ENCODE results near the gene RIMBP2.

RIMBP2 gene

GRCh38 chr12:130537051-130537450 lies 179.0 kb downstream of the RIMBP2 start:
- no peak for DNase-seq (ENCODE audit: low read depth)

- no peak for DNase-seq (ENCODE audit: low read depth)
Observed at GRCh38 chr12:130530429-130530828, 185.7 kb downstream of the RIMBP2 start.

GRCh38 chr12:130529781-130530180 lies 186.3 kb downstream of the RIMBP2 start:
- no peak for DNase-seq (ENCODE audit: low read depth)

GRCh38 chr12:130527239-130527638 lies 188.9 kb downstream of the RIMBP2 start:
- no peak for DNase-seq (ENCODE audit: low read depth)

GRCh38 chr12:130526813-130527212 lies 189.3 kb downstream of the RIMBP2 start:
- DNase-seq (ENCODE audit: low read depth): no peak

GRCh38 chr12:130525384-130526172 lies 190.5 kb downstream of the RIMBP2 start:
- DNase-seq (ENCODE audit: low read depth): no peak

- no peak for DNase-seq (ENCODE audit: low read depth)
Observed at GRCh38 chr12:130524759-130525158, 191.3 kb downstream of the RIMBP2 start.

GRCh38 chr12:130523863-130524614 lies 192.1 kb downstream of the RIMBP2 start:
- no peak for DNase-seq (ENCODE audit: low read depth)

- DNase-seq (ENCODE audit: low read depth): no peak
Observed at GRCh38 chr12:130523208-130523607, 192.9 kb downstream of the RIMBP2 start.

- DNase-seq (ENCODE audit: low read depth): no peak
Observed at GRCh38 chr12:130522244-130522834, 193.8 kb downstream of the RIMBP2 start.

- DNase-seq (ENCODE audit: low read depth): no peak
Observed at GRCh38 chr12:130521375-130522124, 194.5 kb downstream of the RIMBP2 start.

- DNase-seq (ENCODE audit: low read depth): no peak
Observed at GRCh38 chr12:130520784-130521183, 195.3 kb downstream of the RIMBP2 start.

- no peak for DNase-seq (ENCODE audit: low read depth)
Observed at GRCh38 chr12:130517588-130517987, 198.5 kb downstream of the RIMBP2 start.

GRCh38 chr12:130514149-130514551 lies 201.9 kb downstream of the RIMBP2 start:
- no peak for DNase-seq (ENCODE audit: low read depth)

GRCh38 chr12:130513556-130513955 lies 202.5 kb downstream of the RIMBP2 start:
- DNase-seq (ENCODE audit: low read depth): no peak

- no peak for DNase-seq (ENCODE audit: low read depth)
Observed at GRCh38 chr12:130511285-130511684, 204.8 kb downstream of the RIMBP2 start.

- no peak for DNase-seq (ENCODE audit: low read depth)
Observed at GRCh38 chr12:130509454-130509853, 206.6 kb downstream of the RIMBP2 start.

GRCh38 chr12:130508847-130509246 lies 207.3 kb downstream of the RIMBP2 start:
- DNase-seq (ENCODE audit: low read depth): no peak

GRCh38 chr12:130508318-130508717 lies 207.8 kb downstream of the RIMBP2 start:
- DNase-seq (ENCODE audit: low read depth): no peak

GRCh38 chr12:130506844-130507243 lies 209.3 kb downstream of the RIMBP2 start:
- no peak for DNase-seq (ENCODE audit: low read depth)

GRCh38 chr12:130504840-130505175 lies 211.3 kb downstream of the RIMBP2 start:
- DNase-seq (ENCODE audit: low read depth): no peak

GRCh38 chr12:130504110-130504839 lies 211.8 kb downstream of the RIMBP2 start:
- DNase-seq (ENCODE audit: low read depth): no peak
